Putamen (tissue), 1 donor: ENCODE measurements around the gene EPS15.

ENCODE experiments used
- DNase-seq: peaks from one replicate; pipeline ENCODE4 v3.0.0-alpha.2; 2016; ENCODE audit warnings: low spot score

Gene EPS15

DNA sequence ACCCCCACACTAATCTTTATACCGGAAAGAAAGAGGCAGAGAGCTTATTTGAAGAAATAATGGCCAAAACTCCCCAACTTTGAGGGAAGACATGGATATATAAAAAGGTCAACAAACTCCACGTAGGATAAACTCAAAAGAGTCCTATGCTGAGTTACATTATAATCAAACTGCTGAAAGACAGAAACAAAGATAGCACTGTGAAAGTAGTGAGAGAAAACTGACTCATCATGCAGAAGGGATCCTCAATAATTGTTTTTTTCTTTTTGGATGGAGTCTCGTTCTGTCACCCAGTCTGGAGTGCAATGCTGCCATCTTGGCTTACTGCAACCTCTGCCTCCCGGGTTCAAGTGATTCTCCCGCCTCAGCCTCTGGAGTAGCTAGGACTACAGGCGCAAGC lies 140.2 kb downstream of the EPS15 start:
- DNase-seq, result no peak

GRCh38 chr1:51373898-51374297 lies 145.2 kb downstream of the EPS15 start:
- DNase-seq, result no peak

GRCh38 chr1:51372561-51372960 lies 146.5 kb downstream of the EPS15 start:
- no peak for DNase-seq

GRCh38 chr1:51369171-51369570 lies 149.9 kb downstream of the EPS15 start:
- DNase-seq, result no peak

DNA sequence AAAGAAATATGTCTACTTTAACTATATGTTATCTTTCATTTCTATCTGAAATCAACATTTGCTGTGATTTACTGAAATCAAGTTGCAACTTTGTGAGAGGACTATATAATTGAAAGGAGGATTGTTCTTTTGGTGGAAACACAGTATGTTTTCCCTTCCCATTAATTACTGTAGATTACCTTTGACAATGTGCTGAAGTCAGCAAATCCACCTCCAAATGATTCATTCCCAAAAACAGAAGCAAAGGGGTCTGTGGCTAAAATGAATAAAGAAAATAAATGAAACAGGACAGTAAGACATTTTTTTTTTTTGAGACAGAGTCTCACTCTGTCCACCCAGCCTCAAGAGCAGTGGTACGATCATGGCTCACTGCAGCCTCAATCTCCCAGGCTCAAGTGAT lies 153.3 kb downstream of the EPS15 start:
- no peak for DNase-seq

- no peak for DNase-seq
Measured at GRCh38 chr1:51359879-51360278, 159.2 kb downstream of the EPS15 start.

DNA sequence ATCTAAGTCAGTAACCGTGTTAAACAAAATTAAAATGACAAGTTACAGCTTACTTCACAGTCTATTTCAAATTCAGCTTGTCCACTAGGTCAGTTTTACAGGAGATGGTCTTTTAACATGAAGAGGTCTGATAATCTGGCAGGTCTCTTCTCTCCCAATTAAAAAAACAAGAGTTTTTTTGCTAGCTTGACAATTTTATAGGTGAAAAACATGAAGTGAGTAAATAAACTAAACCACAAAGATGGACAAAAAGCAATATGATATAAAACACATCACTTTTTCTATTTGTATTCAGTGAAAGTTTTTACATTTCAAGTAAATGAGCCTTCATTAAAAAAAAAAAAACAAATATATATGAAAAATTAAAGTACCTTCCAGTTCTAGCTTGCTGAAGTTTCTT lies 163.7 kb downstream of the EPS15 start:
- DNase-seq, result no peak

GRCh38 chr1:51354416-51354815 lies 164.7 kb downstream of the EPS15 start:
- no peak for DNase-seq

- no peak for DNase-seq
Measured at GRCh38 chr1:51351907-51352306, 167.2 kb downstream of the EPS15 start.

- no peak for DNase-seq
Measured at GRCh38 chr1:51349862-51350261, 169.2 kb downstream of the EPS15 start.

GRCh38 chr1:51348147-51348527 lies 170.9 kb downstream of the EPS15 start:
- no peak for DNase-seq

DNA sequence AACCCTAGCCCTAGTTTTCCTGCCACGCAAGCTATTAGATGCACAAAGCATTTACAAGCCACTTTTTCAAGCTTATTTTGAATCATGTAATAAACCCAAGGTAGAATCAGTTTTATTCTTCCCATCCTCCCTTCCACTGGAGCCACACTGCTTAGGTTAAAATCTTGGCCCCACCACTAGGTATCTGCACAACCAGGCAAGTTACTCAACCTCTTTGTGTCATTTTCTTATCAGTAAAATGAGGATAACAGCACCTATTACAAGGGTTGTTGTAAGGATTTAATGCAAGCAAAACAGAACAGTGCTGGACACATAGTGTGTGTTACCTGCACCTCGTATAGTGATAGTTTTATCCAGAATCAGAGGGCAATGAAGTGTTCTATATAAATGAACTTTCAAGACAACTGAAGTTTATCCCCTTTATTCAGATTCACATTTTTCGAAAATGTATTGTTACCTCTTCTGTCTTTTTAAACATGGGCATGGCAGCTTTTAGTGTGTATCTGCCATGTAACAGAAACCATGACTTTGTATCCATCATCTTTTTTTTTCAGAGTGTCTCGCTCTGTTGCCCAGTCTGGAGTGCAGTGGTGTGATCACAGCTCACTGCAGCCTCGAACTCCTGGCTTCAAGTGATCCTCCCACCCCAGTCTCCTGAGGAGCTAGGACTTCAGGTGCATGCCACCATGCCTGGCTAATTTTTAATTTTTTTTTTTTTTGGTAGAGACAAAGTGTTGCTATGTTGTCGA lies 171.5 kb downstream of the EPS15 start:
- DNase-seq, result no peak

DNA sequence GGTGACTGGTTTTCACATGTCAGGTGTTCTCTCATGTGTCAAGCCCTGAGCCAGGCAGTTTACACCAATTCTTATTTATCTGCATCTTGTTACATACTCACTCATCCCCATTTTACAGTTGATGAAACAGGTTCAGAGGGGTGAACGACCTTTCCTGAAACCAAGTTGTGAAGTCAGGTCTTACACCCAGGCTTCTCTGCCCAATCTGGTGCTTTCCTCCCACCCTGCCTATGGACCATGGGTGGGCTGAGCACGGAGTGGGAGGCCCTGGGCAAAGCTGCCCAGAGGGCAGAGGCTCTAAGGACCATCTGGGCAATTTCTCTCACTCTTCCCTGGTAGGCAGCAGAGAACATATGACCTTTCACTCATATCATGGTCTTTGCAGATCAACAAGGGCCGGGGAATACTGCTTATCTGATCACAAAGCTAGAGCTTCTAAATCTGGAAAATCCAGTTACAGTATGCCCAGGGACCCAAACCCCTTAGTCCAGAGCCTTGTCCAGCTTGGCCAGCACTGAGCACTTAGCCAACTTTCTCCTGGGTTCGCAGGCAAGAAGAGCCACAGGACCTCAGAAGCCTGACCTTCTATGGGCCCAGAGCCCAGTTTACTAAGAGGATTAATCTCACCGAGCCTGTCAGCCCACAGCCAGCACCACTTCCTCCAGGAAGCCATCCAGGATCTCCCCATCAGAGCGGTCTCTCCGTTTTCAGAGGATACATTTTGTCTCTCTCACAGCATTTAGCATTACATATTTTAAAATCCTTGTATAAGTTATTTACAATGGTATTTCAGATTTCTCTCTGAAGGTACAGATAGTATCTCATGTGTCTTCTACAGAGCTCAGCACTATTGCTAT lies 172.8 kb downstream of the EPS15 start:
- DNase-seq, result no peak

GRCh38 chr1:51345300-51345687 lies 173.8 kb downstream of the EPS15 start:
- DNase-seq, result no peak

GRCh38 chr1:51344602-51345299 lies 174.3 kb downstream of the EPS15 start:
- DNase-seq, result no peak

DNA sequence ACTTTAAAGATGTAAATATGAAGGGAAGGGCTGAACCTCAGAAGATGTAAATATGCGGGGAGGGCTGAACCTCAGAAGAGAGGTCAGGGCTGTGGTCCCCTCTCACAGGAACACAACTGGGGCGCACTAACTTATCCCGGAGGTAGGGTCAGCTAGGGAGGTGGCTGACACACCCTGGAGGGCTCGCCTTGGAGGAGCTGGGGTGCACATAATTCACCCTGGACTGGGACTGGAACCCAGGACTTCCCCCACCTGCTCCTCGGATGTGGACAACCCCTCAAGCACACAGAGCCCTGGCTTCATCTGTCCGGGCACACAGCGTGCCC lies 174.8 kb downstream of the EPS15 start:
- DNase-seq, result no peak

DNA sequence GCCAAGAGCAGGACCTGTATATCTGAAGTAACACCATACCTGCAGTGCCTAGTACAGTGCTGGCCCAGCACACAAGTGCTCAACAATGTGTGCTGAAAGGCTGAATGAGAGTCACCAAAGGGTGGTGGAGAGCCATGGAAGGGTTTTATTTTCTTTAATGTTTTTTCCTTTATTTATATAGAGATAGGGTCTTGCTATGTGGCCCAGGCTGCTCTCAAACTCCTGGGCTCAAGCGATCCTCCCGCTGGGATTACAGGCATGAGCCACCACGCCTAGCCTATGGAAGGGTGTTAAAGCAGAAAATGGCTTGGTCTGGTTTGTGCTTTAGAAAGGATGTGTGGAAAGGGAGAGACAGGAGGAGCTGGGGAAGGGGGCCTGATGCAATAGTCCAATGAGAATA lies 175.4 kb downstream of the EPS15 start:
- no peak for DNase-seq

- DNase-seq, result no peak
Measured at GRCh38 chr1:51342591-51343206, 176.4 kb downstream of the EPS15 start.

GRCh38 chr1:51341876-51342496 lies 177.1 kb downstream of the EPS15 start:
- DNase-seq, result no peak

- DNase-seq, result no peak
Measured at GRCh38 chr1:51340380-51340779, 178.7 kb downstream of the EPS15 start.

GRCh38 chr1:51336711-51337110 lies 182.4 kb downstream of the EPS15 start:
- DNase-seq, result no peak

GRCh38 chr1:51336004-51336403 lies 183.1 kb downstream of the EPS15 start:
- no peak for DNase-seq
